ENCODE measurements around the gene MAP6. TPM values are rescaled to one million over a fixed set of nuclear protein-coding genes. Genes with fewer than 3 reads are reported as not detected.

MAP6 gene
- total RNA-seq, 1 donor = 3.0 TPM

GRCh38 chr11:75557666-75558494 is 111.0 kb downstream of the MAP6 start:
- peak; percentile 97 for DNase-seq (ENCODE audit: low read depth)
- TF ChIP-seq, protein P1, sequence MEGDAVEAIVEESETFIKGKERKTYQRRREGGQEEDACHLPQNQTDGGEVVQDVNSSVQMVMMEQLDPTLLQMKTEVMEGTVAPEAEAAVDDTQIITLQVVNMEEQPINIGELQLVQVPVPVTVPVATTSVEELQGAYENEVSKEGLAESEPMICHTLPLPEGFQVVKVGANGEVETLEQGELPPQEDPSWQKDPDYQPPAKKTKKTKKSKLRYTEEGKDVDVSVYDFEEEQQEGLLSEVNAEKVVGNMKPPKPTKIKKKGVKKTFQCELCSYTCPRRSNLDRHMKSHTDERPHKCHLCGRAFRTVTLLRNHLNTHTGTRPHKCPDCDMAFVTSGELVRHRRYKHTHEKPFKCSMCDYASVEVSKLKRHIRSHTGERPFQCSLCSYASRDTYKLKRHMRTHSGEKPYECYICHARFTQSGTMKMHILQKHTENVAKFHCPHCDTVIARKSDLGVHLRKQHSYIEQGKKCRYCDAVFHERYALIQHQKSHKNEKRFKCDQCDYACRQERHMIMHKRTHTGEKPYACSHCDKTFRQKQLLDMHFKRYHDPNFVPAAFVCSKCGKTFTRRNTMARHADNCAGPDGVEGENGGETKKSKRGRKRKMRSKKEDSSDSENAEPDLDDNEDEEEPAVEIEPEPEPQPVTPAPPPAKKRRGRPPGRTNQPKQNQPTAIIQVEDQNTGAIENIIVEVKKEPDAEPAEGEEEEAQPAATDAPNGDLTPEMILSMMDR (IDR thresholded peaks at IDR 0.05; ENCODE audit: insufficient read depth, low read depth, low read length) = no peak
- H3K4me3 ChIP-seq (ENCODE audit: low read depth, low read length) = peak overlapping the region; percentile 38

- DNase-seq (ENCODE audit: low read depth) = no peak
- H3K4me3 ChIP-seq (ENCODE audit: low read depth, low read length) = no peak overlapping the region
- TF ChIP-seq, protein P1 (IDR thresholded peaks at IDR 0.05; ENCODE audit: insufficient read depth, low read depth, low read length) = no peak
Observed at GRCh38 chr11:75556275-75556674, 112.6 kb downstream of the MAP6 start.

DNA sequence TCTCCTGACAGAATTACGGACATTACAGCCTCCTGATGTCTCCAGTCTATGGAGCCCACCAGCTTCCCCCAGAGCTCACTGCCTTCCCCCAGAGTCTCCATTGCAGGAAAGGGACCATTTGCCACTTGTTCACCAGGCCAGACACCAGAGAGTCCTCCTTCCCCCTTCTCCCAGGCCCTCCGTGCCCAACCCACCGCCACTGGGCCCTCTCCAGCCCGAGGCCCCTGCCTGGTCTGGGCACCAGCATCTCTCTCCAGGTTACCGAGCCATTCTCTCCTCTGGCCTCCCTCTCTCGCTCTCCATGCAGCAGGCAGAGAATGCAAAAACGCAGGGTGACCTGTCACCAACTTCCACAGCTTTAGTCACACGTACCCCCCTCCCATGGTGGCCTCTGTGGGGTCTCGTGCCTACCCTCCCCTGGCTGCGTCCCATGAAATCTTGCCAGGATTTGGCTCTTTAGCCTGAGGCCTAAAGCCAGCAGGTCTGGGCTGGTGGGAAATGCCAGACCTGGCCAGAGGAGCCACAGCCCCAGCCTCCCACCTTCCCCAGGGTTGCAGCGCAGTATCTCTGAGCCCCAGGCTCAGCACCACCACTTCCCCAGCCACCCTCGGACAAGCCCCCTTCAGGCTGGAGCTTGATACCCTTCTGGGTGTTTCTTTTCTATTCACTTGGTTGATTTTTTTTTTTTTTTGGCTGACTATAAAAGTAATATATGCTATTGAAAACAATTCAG is 113.6 kb downstream of the MAP6 start:
- H3K4me3 ChIP-seq (ENCODE audit: low read depth, low read length) = peak overlapping the region; percentile 43
- TF ChIP-seq, protein P1 (IDR thresholded peaks at IDR 0.05; ENCODE audit: insufficient read depth, low read depth, low read length) = no peak
- DNase-seq (ENCODE audit: low read depth) = no peak

- H3K4me3 ChIP-seq (ENCODE audit: low read depth, low read length) = peak overlapping the region; percentile 43
- TF ChIP-seq, protein P1 (IDR thresholded peaks at IDR 0.05; ENCODE audit: insufficient read depth, low read depth, low read length) = no peak
- peak; percentile 100 for DNase-seq (ENCODE audit: low read depth)
Observed at GRCh38 chr11:75554258-75555022, 114.4 kb downstream of the MAP6 start.

GRCh38 chr11:75553889-75554257 is 115.0 kb downstream of the MAP6 start:
- no peak overlapping the region for H3K4me3 ChIP-seq (ENCODE audit: low read depth, low read length)
- no peak for DNase-seq (ENCODE audit: low read depth)

GRCh38 chr11:75553182-75553581 is 115.7 kb downstream of the MAP6 start:
- H3K4me3 ChIP-seq (ENCODE audit: low read depth, low read length) = no peak overlapping the region
- DNase-seq (ENCODE audit: low read depth) = no peak
- TF ChIP-seq, protein P1 (IDR thresholded peaks at IDR 0.05; ENCODE audit: insufficient read depth, low read depth, low read length) = no peak

More at GRCh38 chr11:75553889-75554257, 115.0 kb downstream of the MAP6 start:
- TF ChIP-seq, protein P1 (IDR thresholded peaks at IDR 0.05; ENCODE audit: insufficient read depth, low read depth, low read length) = no peak

Measured in fibroblast of villous mesenchyme (primary cell).